Kidney (tissue), 14 donors: ENCODE measurements around the gene NEO1. TPM values are rescaled to one million over a fixed set of nuclear protein-coding genes. Genes with fewer than 3 reads are reported as not detected.

Source experiments
- DNase-seq, 5 donors: peaks; one replicate each; pipeline ENCODE4 v3.0.0-alpha.2; 2013 to 2020
- FAIRE-seq: peaks from 2 replicates; lab custom pipeline; 2012; peaks lifted over from hg19 to GRCh38; lab: Jason Lieb, UNC
- H3K27ac ChIP-seq, 2 donors: one replicate each; pipeline ENCODE4 v1.7.0; 2013; ENCODE audit warnings: low read depth in 2 of 2, low read length in 2 of 2, inconsistent platforms in 1 of 2
- H3K27me3 ChIP-seq: one replicate; pipeline ENCODE4 v1.7.1; 2013; ENCODE audit warnings: low read length, inconsistent platforms; ENCODE audit not compliant: control insufficient read depth, insufficient read depth
- H3K36me3 ChIP-seq, 3 donors: one replicate each; pipeline versions ENCODE4 v1.7.0 to v1.7.1; 2013; ENCODE audit warnings: low read length in 3 of 3, control low read depth in 1 of 3, inconsistent platforms in 1 of 3; ENCODE audit not compliant: insufficient read depth in 3 of 3, control insufficient read depth in 2 of 3
- H3K4me1 ChIP-seq, 3 donors: one replicate each; pipeline versions ENCODE4 v1.7.0 to v1.7.1; 2013; ENCODE audit warnings: low read length in 3 of 3, inconsistent platforms in 1 of 3, low read depth in 1 of 3; ENCODE audit not compliant: control insufficient read depth in 2 of 3, insufficient read depth in 2 of 3
- H3K4me3 ChIP-seq, 3 donors: one replicate each; pipeline versions ENCODE4 v1.7.0 to v1.8.1; 2013; ENCODE audit warnings: low read length in 3 of 3, control low read depth in 1 of 3, inconsistent platforms in 1 of 3
- H3K9ac ChIP-seq, 3 donors: one replicate each; pipeline versions ENCODE4 v1.7.0 to v1.7.1; 2013; ENCODE audit warnings: low read length in 3 of 3, control low read depth in 1 of 3, inconsistent platforms in 1 of 3
- H3K9me3 ChIP-seq, 3 donors: one replicate each; pipeline versions ENCODE4 v1.7.0 to v1.7.1; 2013; ENCODE audit warnings: low read length in 3 of 3, control low read depth in 1 of 3, inconsistent platforms in 1 of 3; ENCODE audit not compliant: control insufficient read depth in 2 of 3, insufficient read depth in 1 of 3
- CTCF ChIP-seq: IDR thresholded peaks from 3 replicates; pipeline ENCODE4 v1.5.1; 2012; ENCODE audit warnings: mild to moderate bottlenecking, moderate library complexity, borderline replicate concordance; ENCODE audit not compliant: insufficient read depth; ENCODE audit errors: extremely low read depth
- intact Hi-C: fragments of 100-400 bp; cut with DNase I; formaldehyde crosslinking; loops from one replicate; pipeline ENCODE4 v1.11.1; 2022
- polyA plus RNA-seq: library from polyadenylated mRNA; stranded (reverse); fragments of 350-450 nt; fragmentation: Illumina TruSeq; extraction: RNeasy Lipid Tissue Mini Kit (QIAGEN cat#74804); gene quantifications from one replicate; pipeline ENCODE4 v1.2.3, GENCODE V29; 2014; ENCODE audit warnings: low read depth, low replicate concordance; ENCODE audit not compliant: insufficient read depth
- total RNA-seq: library from RNA; stranded (reverse); fragmentation: NEBNext Ultra II Directional; extraction: Animal tissue kit (Norgen Biotek cat#: 25700); gene quantifications from one replicate; pipeline ENCODE4 v1.2.1, GENCODE V29; 2021
- donor health status: control.
- donor health status: control.
- donor health status: control.
- donor health status: control.
- donor health status: control.
- donor health status: DM: yes; HTN: yes; CAD: no.
- donor health status: Normal renal cell carcinoma (clear cell type).

The NEO1 gene
- total and polyA plus RNA-seq, 2 donors from 2014 or later, result 12.4 to 43.3 TPM

DNA sequence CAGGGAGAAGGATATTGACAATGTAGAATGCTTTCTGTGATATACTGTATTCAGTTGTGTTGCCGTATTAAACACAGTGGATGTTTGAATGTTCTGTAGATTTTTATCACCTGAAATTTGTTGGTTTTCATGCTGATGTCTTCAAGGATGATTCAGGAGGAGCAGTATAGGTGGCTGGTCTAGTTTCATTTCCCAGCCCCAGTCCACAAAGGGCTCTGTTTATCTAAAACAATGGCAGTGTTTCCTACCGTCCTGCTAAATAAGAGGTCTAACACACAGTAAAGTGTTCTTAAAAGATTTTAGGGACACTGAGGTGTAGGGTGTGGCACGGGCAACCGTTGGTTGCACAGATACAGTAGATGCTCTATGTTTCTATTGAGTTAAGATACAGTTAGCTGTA lies 26.0 kb downstream of the NEO1 start:
- H3K36me3 ChIP-seq, result no peaks in the 10 kb centered on the region
- no peak for TF ChIP-seq CTCF
- FAIRE-seq, result no peak
- H3K9me3 ChIP-seq, result no peaks in the 10 kb centered on the region
- H3K27ac ChIP-seq, result no peak overlapping the region
- H3K4me3 ChIP-seq, result no peak overlapping the region
- no peak for DNase-seq
- peaks cover 0 to 24% (median 14%) of the 10 kb centered on the region in 3 donors for H3K4me1 ChIP-seq
- no peaks in the 10 kb centered on the region for H3K27me3 ChIP-seq
- no peak overlapping the region for H3K9ac ChIP-seq
- intact Hi-C loops, result no loop called here

GRCh38 chr15:73078722-73079121 lies 26.5 kb downstream of the NEO1 start:
- no peak overlapping the region for H3K27ac ChIP-seq
- no peaks in the 10 kb centered on the region for H3K27me3 ChIP-seq
- H3K9me3 ChIP-seq, result no peaks in the 10 kb centered on the region
- no peaks in the 10 kb centered on the region for H3K36me3 ChIP-seq
- no peak overlapping the region for H3K4me3 ChIP-seq
- TF ChIP-seq CTCF, result no peak
- intact Hi-C loops, result no loop called here
- no peak for FAIRE-seq
- H3K9ac ChIP-seq, result no peak overlapping the region
- peaks cover 0 to 26% (median 14%) of the 10 kb centered on the region in 3 donors for H3K4me1 ChIP-seq
- DNase-seq, result no peak

GRCh38 chr15:73079565-73079964 lies 27.3 kb downstream of the NEO1 start:
- intact Hi-C loops, result no loop called here
- peaks cover 0 to 26% (median 14%) of the 10 kb centered on the region in 3 donors for H3K4me1 ChIP-seq
- DNase-seq, result peak in 2 of 5 donors; percentile 51 to 69

More at GRCh38 chr15:73079565-73079964, 27.3 kb downstream of the NEO1 start:
- Histone ChIP-seq H3K27me3 (no peaks in the 10 kb centered on the region), H3K4me3 (no peak overlapping the region), H3K36me3 (no peaks in the 10 kb centered on the region), H3K9me3 (no peaks in the 10 kb centered on the region), H3K9ac (no peak overlapping the region), H3K27ac (no peak overlapping the region)
- FAIRE-seq, result peak; percentile 57
- no peak for TF ChIP-seq CTCF
